LNCAP (cell line): ENCODE data around the gene DUSP12.

Source experiments
- CTCF ChIP-seq: fragments of 450-650 bp; IDR thresholded peaks from 2 replicates; pipeline ENCODE4 v1.5.1; 2017; ENCODE audit warnings: mild to moderate bottlenecking

The DUSP12 gene

GRCh38 chr1:161723459-161724141 is 26.0 kb upstream of the DUSP12 start:
- no peak for TF ChIP-seq CTCF

- TF ChIP-seq CTCF, result no peak
Observed at GRCh38 chr1:161725908-161726472, 23.6 kb upstream of the DUSP12 start.

- no peak for TF ChIP-seq CTCF
Observed at GRCh38 chr1:161726473-161727255, 22.9 kb upstream of the DUSP12 start.

- TF ChIP-seq CTCF, result no peak
Observed at GRCh38 chr1:161727256-161727924, 22.2 kb upstream of the DUSP12 start.

- no peak for TF ChIP-seq CTCF
Observed at GRCh38 chr1:161728376-161729226, 21.0 kb upstream of the DUSP12 start.

- no peak for TF ChIP-seq CTCF
Observed at GRCh38 chr1:161730050-161730564, 19.5 kb upstream of the DUSP12 start.

- TF ChIP-seq CTCF, result no peak
Observed at GRCh38 chr1:161731241-161731640, 18.3 kb upstream of the DUSP12 start.
